Measurements from ENCODE around the gene NAXE.
A peak's percentile ranks its signal among the peaks of the same experiment; 100 is the strongest.

The NAXE gene

DNA sequence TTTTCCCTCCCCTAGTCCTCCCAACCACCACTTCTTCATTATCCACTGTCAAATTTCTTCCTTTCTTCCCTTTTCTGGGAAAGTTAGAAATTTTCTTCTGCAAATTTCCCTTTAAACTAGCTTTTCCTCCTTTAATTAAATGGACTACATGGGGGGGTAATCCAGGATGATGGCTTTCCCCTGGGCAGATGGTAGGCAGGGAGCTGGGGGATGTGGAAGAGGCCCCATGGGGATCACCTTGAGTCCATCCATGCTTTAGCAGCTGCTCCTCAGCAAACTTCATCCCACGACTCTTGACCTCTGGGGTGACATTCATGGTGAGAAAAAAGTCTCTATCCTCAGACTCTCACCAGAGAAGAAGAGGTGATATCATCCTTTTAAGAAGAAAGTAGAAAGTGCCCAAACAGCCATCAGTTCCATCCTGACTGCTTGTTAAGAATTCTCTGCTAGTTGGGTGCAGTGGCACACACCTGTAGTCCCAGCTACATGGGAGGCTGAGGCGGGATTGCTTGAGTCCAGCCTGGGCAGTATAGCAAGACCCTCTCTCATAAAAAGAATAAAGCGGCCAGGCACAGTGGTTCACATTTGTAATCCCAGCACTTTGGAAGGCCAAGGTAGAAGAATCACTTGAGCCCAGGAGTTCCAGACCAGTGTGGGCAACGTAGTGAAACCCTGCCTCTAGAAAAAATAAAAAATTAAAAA lies 7.3 kb downstream of the NAXE start:
- TF ChIP-seq, protein P1, sequence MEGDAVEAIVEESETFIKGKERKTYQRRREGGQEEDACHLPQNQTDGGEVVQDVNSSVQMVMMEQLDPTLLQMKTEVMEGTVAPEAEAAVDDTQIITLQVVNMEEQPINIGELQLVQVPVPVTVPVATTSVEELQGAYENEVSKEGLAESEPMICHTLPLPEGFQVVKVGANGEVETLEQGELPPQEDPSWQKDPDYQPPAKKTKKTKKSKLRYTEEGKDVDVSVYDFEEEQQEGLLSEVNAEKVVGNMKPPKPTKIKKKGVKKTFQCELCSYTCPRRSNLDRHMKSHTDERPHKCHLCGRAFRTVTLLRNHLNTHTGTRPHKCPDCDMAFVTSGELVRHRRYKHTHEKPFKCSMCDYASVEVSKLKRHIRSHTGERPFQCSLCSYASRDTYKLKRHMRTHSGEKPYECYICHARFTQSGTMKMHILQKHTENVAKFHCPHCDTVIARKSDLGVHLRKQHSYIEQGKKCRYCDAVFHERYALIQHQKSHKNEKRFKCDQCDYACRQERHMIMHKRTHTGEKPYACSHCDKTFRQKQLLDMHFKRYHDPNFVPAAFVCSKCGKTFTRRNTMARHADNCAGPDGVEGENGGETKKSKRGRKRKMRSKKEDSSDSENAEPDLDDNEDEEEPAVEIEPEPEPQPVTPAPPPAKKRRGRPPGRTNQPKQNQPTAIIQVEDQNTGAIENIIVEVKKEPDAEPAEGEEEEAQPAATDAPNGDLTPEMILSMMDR (IDR thresholded peaks at IDR 0.05; ENCODE audit: borderline replicate concordance, extremely low read depth, low read length, poor library complexity, severe bottlenecking), result no peak
- TF ChIP-seq EZH2 (IDR thresholded peaks at IDR 0.05; ENCODE audit: borderline replicate concordance, low read depth, low read length, severe bottlenecking), result no peak
- Histone ChIP-seq H3K4me3 (ENCODE audit: low read depth in 1 of 2, low read length in 2 of 2) (no peak overlapping the region), H3K79me2 (ENCODE audit: insufficient read depth, low read length) (peaks cover 44% of the 10 kb centered on the region), H3K9ac (ENCODE audit: low read depth, low read length) (no peak overlapping the region; the same call in 1 of the 2 replicates), H3K27ac (ENCODE audit: low read length) (no peak overlapping the region), H4K20me1 (ENCODE audit: insufficient read depth, low read length) (peaks cover 7% of the 10 kb centered on the region; the same call in 1 of the 2 replicates), H3K4me1 (ENCODE audit: insufficient read depth, low read length) (peaks cover 28% of the 10 kb centered on the region), H2AFZ (ENCODE audit: low read depth, low read length) (no peak overlapping the region), H3K9me3 (ENCODE audit: insufficient read depth, low read length, severe bottlenecking) (no peaks in the 10 kb centered on the region), H3K27me3 (ENCODE audit: insufficient read depth, low read length, poor library complexity) (no peaks in the 10 kb centered on the region), H3K36me3 (ENCODE audit: insufficient read depth, low read length) (peaks cover 56% of the 10 kb centered on the region), H3K4me2 (ENCODE audit: insufficient read depth, low read length) (peak overlapping the region; percentile 14; the same call in 1 of the 2 replicates)
- DNase-seq (no peak), ATAC-seq (ENCODE audit: insufficient read depth, low read depth) (no peak)

DNA sequence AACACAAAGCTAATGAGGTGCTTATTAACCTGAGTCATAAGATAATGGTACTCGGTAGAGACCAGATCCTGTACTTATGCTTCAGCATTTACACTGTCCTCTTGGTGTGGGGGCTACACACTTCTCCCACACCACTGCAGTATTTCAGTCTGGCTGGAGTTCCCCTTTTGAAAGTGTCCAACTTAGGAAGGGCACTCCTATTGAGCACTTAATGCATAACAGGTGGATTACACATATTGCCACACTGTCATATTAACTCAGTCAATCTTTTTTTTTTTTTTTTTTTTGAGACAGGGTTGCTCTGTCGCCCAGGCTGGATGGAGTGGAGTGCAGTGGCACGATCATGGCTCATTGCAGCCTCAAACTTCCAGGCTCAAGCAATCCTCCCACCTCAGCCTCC lies 8.2 kb downstream of the NAXE start:
- Histone ChIP-seq H3K4me1 (ENCODE audit: insufficient read depth, low read length) (peaks cover 28% of the 10 kb centered on the region), H2AFZ (ENCODE audit: low read depth, low read length) (no peak overlapping the region), H3K4me2 (ENCODE audit: insufficient read depth, low read length) (peak overlapping the region; percentile 74; the same call in 1 of the 2 replicates), H3K9me3 (ENCODE audit: insufficient read depth, low read length, severe bottlenecking) (no peaks in the 10 kb centered on the region), H3K27ac (ENCODE audit: low read length) (no peak overlapping the region), H3K4me3 (ENCODE audit: low read depth in 1 of 2, low read length in 2 of 2) (peak overlapping the region in 1 of 2 experiments; percentile 87; a peak in 1 of 4 replicates), H3K9ac (ENCODE audit: low read depth, low read length) (peak overlapping the region; percentile 67), H3K79me2 (ENCODE audit: insufficient read depth, low read length) (peaks cover 44% of the 10 kb centered on the region), H3K27me3 (ENCODE audit: insufficient read depth, low read length, poor library complexity) (no peaks in the 10 kb centered on the region), H4K20me1 (ENCODE audit: insufficient read depth, low read length) (peaks cover 7% of the 10 kb centered on the region; the same call in 1 of the 2 replicates), H3K36me3 (ENCODE audit: insufficient read depth, low read length) (peaks cover 47% of the 10 kb centered on the region)
- peak; percentile 20; the same call in 1 of the 3 replicates for ATAC-seq (ENCODE audit: insufficient read depth, low read depth)
- no peak for DNase-seq
- TF ChIP-seq, protein P1 (IDR thresholded peaks at IDR 0.05; ENCODE audit: borderline replicate concordance, extremely low read depth, low read length, poor library complexity, severe bottlenecking), result peak; percentile 31
- TF ChIP-seq EZH2 (IDR thresholded peaks at IDR 0.05; ENCODE audit: borderline replicate concordance, low read depth, low read length, severe bottlenecking), result no peak

DNA sequence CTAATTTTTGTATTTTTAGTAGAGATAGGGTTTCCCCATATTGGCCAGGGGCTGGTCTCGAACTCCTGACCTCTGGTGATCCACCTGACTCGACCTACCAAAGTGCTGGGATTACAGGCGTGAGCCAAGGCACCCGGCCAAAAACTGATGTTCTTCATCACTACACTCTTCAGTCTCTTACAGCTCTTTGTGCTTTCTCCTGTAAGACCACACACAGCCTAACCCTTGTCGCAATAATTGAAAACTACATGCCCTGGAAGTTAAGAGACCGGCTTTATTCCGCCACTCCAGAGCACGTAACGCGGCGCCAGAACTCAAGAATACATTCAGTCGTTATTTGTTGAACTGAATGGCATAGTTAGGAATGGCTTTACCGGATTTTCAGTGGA lies 9.2 kb downstream of the NAXE start:
- peak overlapping the region; percentile 93 for H2AFZ ChIP-seq (ENCODE audit: low read depth, low read length)
- H3K27me3 ChIP-seq (ENCODE audit: insufficient read depth, low read length, poor library complexity), result no peaks in the 10 kb centered on the region
- no peaks in the 10 kb centered on the region for H3K9me3 ChIP-seq (ENCODE audit: insufficient read depth, low read length, severe bottlenecking)
- H3K9ac ChIP-seq (ENCODE audit: low read depth, low read length), result peak overlapping the region; percentile 67
- H4K20me1 ChIP-seq (ENCODE audit: insufficient read depth, low read length), result peaks cover 7% of the 10 kb centered on the region; the same call in 1 of the 2 replicates
- ATAC-seq (ENCODE audit: insufficient read depth, low read depth), result peak; percentile 20
- H3K4me2 ChIP-seq (ENCODE audit: insufficient read depth, low read length), result peak overlapping the region; percentile 74
- peaks cover 28% of the 10 kb centered on the region for H3K4me1 ChIP-seq (ENCODE audit: insufficient read depth, low read length)
- peak overlapping the region; percentile 88 for H3K27ac ChIP-seq (ENCODE audit: low read length)
- peaks cover 44% of the 10 kb centered on the region for H3K79me2 ChIP-seq (ENCODE audit: insufficient read depth, low read length)
- H3K36me3 ChIP-seq (ENCODE audit: insufficient read depth, low read length), result peaks cover 38% of the 10 kb centered on the region
- TF ChIP-seq, protein P1 (IDR thresholded peaks at IDR 0.05; ENCODE audit: borderline replicate concordance, extremely low read depth, low read length, poor library complexity, severe bottlenecking), result no peak
- TF ChIP-seq EZH2 (IDR thresholded peaks at IDR 0.05; ENCODE audit: borderline replicate concordance, low read depth, low read length, severe bottlenecking), result no peak
- no peak for DNase-seq
- peak overlapping the region; percentile 55 to 87 for H3K4me3 ChIP-seq (ENCODE audit: low read depth in 1 of 2, low read length in 2 of 2)
